T-helper 1 cell (primary cell): ENCODE results near the gene TSEN34.
"Not testable (repeated sequence)": the region's sequence is repeated elsewhere in the genome, so short reads cannot be mapped to it uniquely, and the experiment has no call there.

Experiments
- DNase-seq, 5 donors: peaks; one replicate each; pipeline ENCODE4 v3.0.0-alpha.2; 2012 to 2020

Gene TSEN34

GRCh38 chr19:54209811-54210494 lies 18.8 kb downstream of the TSEN34 start:
- DNase-seq, result no peak

- no peak for DNase-seq
Measured at GRCh38 chr19:54211235-54211634, 20.1 kb downstream of the TSEN34 start.

- DNase-seq, result not testable (repeated sequence)
Measured at GRCh38 chr19:54214217-54214616, 23.1 kb downstream of the TSEN34 start.

- not testable (repeated sequence) for DNase-seq
Measured at GRCh38 chr19:54214734-54215133, 23.6 kb downstream of the TSEN34 start.

- no peak for DNase-seq
Measured at GRCh38 chr19:54216869-54217268, 25.8 kb downstream of the TSEN34 start.

- DNase-seq, result not testable (repeated sequence)
Measured at GRCh38 chr19:54217517-54218247, 26.6 kb downstream of the TSEN34 start.

- no peak for DNase-seq
Measured at GRCh38 chr19:54218259-54218658, 27.2 kb downstream of the TSEN34 start.

- no peak for DNase-seq
Measured at GRCh38 chr19:54218960-54219661, 28.0 kb downstream of the TSEN34 start.

GRCh38 chr19:54219702-54220101 lies 28.6 kb downstream of the TSEN34 start:
- DNase-seq, result not testable (repeated sequence)

GRCh38 chr19:54221947-54222346 lies 30.8 kb downstream of the TSEN34 start:
- not testable (repeated sequence) for DNase-seq

- DNase-seq, result not testable (repeated sequence)
Measured at GRCh38 chr19:54222474-54223276, 31.6 kb downstream of the TSEN34 start, which contains the start of gene LILRB3. TSS of gene LILRB3 (minus strand) at chr19:54223007. CDS start at chr19:54222976, 31 bp downstream.

GRCh38 chr19:54223277-54223936 lies 32.3 kb downstream of the TSEN34 start:
- not testable (repeated sequence) for DNase-seq

GRCh38 chr19:54223937-54224281 lies 32.8 kb downstream of the TSEN34 start:
- DNase-seq, result not testable (repeated sequence)

GRCh38 chr19:54224619-54225018 lies 33.5 kb downstream of the TSEN34 start:
- not testable (repeated sequence) for DNase-seq

- DNase-seq, result no peak
Measured at GRCh38 chr19:54229146-54229545, 38.0 kb downstream of the TSEN34 start.

GRCh38 chr19:54230031-54230430 lies 38.9 kb downstream of the TSEN34 start:
- no peak for DNase-seq

GRCh38 chr19:54231077-54231931 lies 40.2 kb downstream of the TSEN34 start:
- peak; percentile 61 to 82 (median 75) for DNase-seq

GRCh38 chr19:54233941-54234340 lies 42.8 kb downstream of the TSEN34 start:
- no peak for DNase-seq

- DNase-seq, result not testable (repeated sequence)
Measured at GRCh38 chr19:54239491-54240371, 48.6 kb downstream of the TSEN34 start.
